Caki2 (cell line): ENCODE results near the gene FYTTD1. TPM values are rescaled to one million over a fixed set of nuclear protein-coding genes. Genes with fewer than 3 reads are reported as not detected.

Experiments
- DNase-seq: peaks from one replicate; pipeline ENCODE4 v3.0.0-alpha.2; 2015; ENCODE audit warnings: low read depth
- in situ Hi-C: cut with HindIII; loops from 2 replicates; pipeline ENCODE4 v1.10.0; 2016; ENCODE audit warnings: low sequenced_read_pairs, low pct_unique_long_range_greater_than_20kb, mixed read lengths
- total RNA-seq: library from RNA; depleted of rRNA; stranded (reverse); fragments of >200 nt; shearing (Covaris generic); gene quantifications from 2 replicates; pipeline ENCODE4 v1.2.3, GENCODE V29; 2014; ENCODE audit warnings: low replicate concordance

The FYTTD1 gene
- total RNA-seq, 1 experiment from 2014 or later: 25.3 TPM

- DNase-seq: no peak
- in situ Hi-C loops: no loop called here
Measured at GRCh38 chr3:197734667-197735318, 14.9 kb upstream of the FYTTD1 start.

GRCh38 chr3:197736010-197736490, 13.6 kb upstream of the FYTTD1 start:
- no peak for DNase-seq
- in situ Hi-C loops: no loop called here

- in situ Hi-C loops: no loop called here
Measured at GRCh38 chr3:197736491-197737318, 13.0 kb upstream of the FYTTD1 start, which contains the start of gene RUBCN. RUBCN (minus strand) TSS chr3:197736904; CDS start chr3:197736719, 185 bp downstream.

GRCh38 chr3:197737319-197737649, 12.4 kb upstream of the FYTTD1 start:
- in situ Hi-C loops: no loop called here
- no peak for DNase-seq

More at GRCh38 chr3:197736491-197737318, 13.0 kb upstream of the FYTTD1 start, which contains the start of gene RUBCN:
- peak; percentile 94 for DNase-seq

GRCh38 chr3:197737749-197738462, 11.8 kb upstream of the FYTTD1 start:
- in situ Hi-C loops: no loop called here

GRCh38 chr3:197742787-197743186, 6.9 kb upstream of the FYTTD1 start:
- in situ Hi-C loops: no loop called here
- no peak for DNase-seq

More at GRCh38 chr3:197737749-197738462, 11.8 kb upstream of the FYTTD1 start:
- no peak for DNase-seq

GRCh38 chr3:197746209-197746608, 3.5 kb upstream of the FYTTD1 start:
- in situ Hi-C loops: no loop called here
- no peak for DNase-seq

- in situ Hi-C loops: no loop called here
- DNase-seq: no peak
Measured at GRCh38 chr3:197746801-197747237, 2.9 kb upstream of the FYTTD1 start.

GRCh38 chr3:197748597-197749314, 927 bp upstream of the FYTTD1 start:
- DNase-seq: no peak

GRCh38 chr3:197749315-197749600, 425 bp upstream of the FYTTD1 start:
- no peak for DNase-seq
- in situ Hi-C loops: no loop called here

More at GRCh38 chr3:197748597-197749314, 927 bp upstream of the FYTTD1 start:
- in situ Hi-C loops: no loop called here

GRCh38 chr3:197750396-197750831, 731 bp downstream of the FYTTD1 start:
- DNase-seq: peak; percentile 57
- in situ Hi-C loops: no loop called here

GRCh38 chr3:197750858-197751737, 1.4 kb downstream of the FYTTD1 start:
- in situ Hi-C loops: no loop called here
- peak; percentile 24 for DNase-seq

GRCh38 chr3:197752107-197752506, 2.4 kb downstream of the FYTTD1 start:
- no peak for DNase-seq
- in situ Hi-C loops: no loop called here

- no peak for DNase-seq
- in situ Hi-C loops: no loop called here
Measured at GRCh38 chr3:197753263-197753662, 3.6 kb downstream of the FYTTD1 start.

- no peak for DNase-seq
- in situ Hi-C loops: no loop called here
Measured at GRCh38 chr3:197756704-197757103, 7.0 kb downstream of the FYTTD1 start.

GRCh38 chr3:197758512-197758911, 8.8 kb downstream of the FYTTD1 start:
- in situ Hi-C loops: no loop called here
- DNase-seq: no peak

- in situ Hi-C loops: no loop called here
Measured at GRCh38 chr3:197761784-197762183, 12.1 kb downstream of the FYTTD1 start.

More at GRCh38 chr3:197761784-197762183, 12.1 kb downstream of the FYTTD1 start:
- no peak for DNase-seq
